Measurements from ENCODE around the gene EXD3.
A peak's percentile ranks its signal among the peaks of the same experiment; 100 is the strongest.
"Not testable (repeated sequence)": the region's sequence is repeated elsewhere in the genome, so short reads cannot be mapped to it uniquely, and the experiment has no call there.

EXD3 gene

GRCh38 chr9:137422604-137423513 lies at the start of gene EXD3, which contains the start of gene NOXA1:
Gene EXD3 (minus strand): TSS chr9:137423162. CDS start chr9:137395357, 27,805 bp downstream.
Gene NOXA1 (plus strand): TSS chr9:137423393. CDS start chr9:137423530, 137 bp downstream.
- H3K4me3 ChIP-seq (ENCODE audit: low read length), result peak within 1 kb of the TSS; percentile 75
- TF ChIP-seq ZNF274 (IDR thresholded peaks at IDR 0.05; ENCODE audit: low read depth, low read length), result no peak

DNA sequence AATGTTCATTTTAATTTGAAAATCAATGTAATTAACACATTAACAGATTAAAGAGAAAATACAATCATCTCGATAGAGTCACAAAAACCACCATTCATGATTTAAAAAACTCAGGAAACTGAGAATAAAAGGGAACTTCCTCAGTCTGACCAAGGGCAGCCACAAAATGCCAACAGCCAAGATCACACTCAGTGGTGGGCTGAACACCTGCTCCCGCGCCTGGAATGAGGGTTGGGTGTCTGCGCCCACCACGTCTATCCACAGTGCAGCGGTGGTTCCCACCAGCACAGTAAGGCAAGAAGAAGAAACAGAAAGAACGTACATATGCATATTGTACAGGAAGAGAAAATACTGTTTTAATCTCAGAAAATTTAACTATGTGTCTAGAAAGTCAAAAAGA lies 47.8 kb upstream of the EXD3 start:
- H3K4me3 ChIP-seq (ENCODE audit: low read length), result no peak overlapping the region
- TF ChIP-seq ZNF274 (IDR thresholded peaks at IDR 0.05; ENCODE audit: low read depth, low read length), result no peak

GRCh38 chr9:137467896-137468295 lies 44.9 kb upstream of the EXD3 start:
- no peak for TF ChIP-seq ZNF274 (IDR thresholded peaks at IDR 0.05; ENCODE audit: low read depth, low read length)
- H3K4me3 ChIP-seq (ENCODE audit: low read length), result no peak overlapping the region

GRCh38 chr9:137467161-137467581 lies 44.2 kb upstream of the EXD3 start:
- no peak for TF ChIP-seq ZNF274 (IDR thresholded peaks at IDR 0.05; ENCODE audit: low read depth, low read length)
- H3K4me3 ChIP-seq (ENCODE audit: low read length), result no peak overlapping the region

GRCh38 chr9:137466389-137467085 lies 43.6 kb upstream of the EXD3 start:
- not testable (repeated sequence) for H3K4me3 ChIP-seq (ENCODE audit: low read length)

- no peak overlapping the region for H3K4me3 ChIP-seq (ENCODE audit: low read length)
- TF ChIP-seq ZNF274 (IDR thresholded peaks at IDR 0.05; ENCODE audit: low read depth, low read length), result no peak
Observed at GRCh38 chr9:137465720-137466388, 42.9 kb upstream of the EXD3 start.

DNA sequence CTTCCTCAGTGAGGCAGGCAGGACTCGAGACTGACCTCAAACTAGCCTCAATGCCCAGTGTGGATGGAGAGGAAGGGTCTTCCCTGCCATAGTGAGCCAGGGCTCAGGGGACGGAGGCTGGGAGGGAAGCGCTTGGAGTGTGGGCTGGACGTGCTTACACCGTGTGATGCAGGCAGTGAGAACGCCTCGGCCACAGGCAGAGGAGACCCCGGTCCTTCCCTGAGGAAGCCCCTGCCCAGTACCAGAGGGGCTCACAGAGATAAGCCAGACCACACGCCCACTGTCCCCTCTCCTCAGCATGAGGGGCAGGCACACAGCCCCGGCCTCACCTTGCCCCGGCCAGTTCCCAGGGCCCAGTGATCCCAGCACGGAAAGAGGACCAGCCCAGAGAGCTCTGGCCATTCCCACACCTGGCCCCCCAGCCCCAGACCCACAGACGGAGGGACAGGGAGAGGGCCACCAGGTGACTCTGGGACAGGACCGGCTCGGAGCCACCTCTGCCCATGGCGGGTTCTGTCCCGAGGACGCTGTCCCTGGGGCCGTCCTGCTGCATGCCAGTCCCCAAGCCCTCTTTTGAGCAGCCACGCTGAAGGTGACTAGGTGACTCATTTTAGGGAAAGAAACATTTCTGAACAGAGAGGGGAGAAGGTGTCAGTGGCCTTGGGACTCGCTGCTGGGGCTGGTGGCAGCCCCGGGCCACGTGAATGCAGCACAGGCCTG lies 42.2 kb upstream of the EXD3 start:
- TF ChIP-seq ZNF274 (IDR thresholded peaks at IDR 0.05; ENCODE audit: low read depth, low read length), result no peak
- H3K4me3 ChIP-seq (ENCODE audit: low read length), result no peak overlapping the region

- no peak for TF ChIP-seq ZNF274 (IDR thresholded peaks at IDR 0.05; ENCODE audit: low read depth, low read length)
- H3K4me3 ChIP-seq (ENCODE audit: low read length), result no peak overlapping the region
Observed at GRCh38 chr9:137464291-137464999, 41.5 kb upstream of the EXD3 start.

- no peak for TF ChIP-seq ZNF274 (IDR thresholded peaks at IDR 0.05; ENCODE audit: low read depth, low read length)
Observed at GRCh38 chr9:137463931-137464290, 40.9 kb upstream of the EXD3 start.

DNA sequence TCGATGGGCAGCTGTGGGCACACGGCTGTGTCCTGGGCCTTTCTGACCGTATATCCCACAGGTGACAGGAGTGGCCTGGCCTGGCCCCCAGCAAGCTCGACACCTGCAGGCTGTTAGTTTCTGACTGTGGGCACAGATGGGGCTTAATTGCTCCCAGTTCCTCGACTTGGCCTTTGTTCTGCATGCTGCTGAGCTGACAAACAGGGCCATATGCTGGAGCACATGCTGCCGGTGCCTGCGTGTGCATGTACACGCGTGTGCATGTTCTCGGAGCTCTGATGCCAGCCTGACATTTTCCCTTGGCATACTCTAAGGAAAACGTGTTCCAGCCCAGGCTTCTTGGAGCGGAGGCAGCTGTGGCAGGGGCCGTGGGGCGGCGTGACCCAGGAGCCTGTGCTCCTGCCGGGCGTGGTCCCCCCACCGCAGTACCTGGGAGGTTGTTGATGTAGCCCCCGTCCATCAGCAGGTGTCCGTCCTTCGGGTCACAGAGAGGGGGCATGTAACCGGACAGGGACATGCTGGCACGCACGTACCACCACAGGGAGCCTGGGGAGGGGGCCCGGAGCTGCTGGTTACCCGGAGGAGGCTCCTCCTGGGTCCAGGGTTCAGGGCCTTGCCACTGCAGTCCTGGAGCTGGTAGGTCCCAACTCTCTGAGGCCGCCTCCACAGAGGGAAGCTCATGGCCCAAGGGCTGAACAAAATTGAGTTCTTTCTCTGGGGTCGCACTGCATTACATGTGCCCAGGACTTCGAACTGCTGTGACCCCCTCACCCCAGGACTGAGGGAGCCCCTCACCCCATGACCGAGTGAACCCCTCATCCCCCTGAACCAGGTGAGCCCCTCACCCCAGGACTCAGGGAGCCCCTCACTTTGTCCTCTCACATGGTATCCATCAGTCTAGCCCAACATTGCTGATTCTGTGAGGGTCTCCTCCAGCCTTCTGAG lies 40.3 kb upstream of the EXD3 start:
- H3K4me3 ChIP-seq (ENCODE audit: low read length), result no peak overlapping the region
- no peak for TF ChIP-seq ZNF274 (IDR thresholded peaks at IDR 0.05; ENCODE audit: low read depth, low read length)

More at GRCh38 chr9:137463931-137464290, 40.9 kb upstream of the EXD3 start:
- H3K4me3 ChIP-seq (ENCODE audit: low read length), result no peak overlapping the region

- no peak overlapping the region; the same call in 1 of the 2 replicates for H3K4me3 ChIP-seq (ENCODE audit: low read length)
- TF ChIP-seq ZNF274 (IDR thresholded peaks at IDR 0.05; ENCODE audit: low read depth, low read length), result no peak
Observed at GRCh38 chr9:137462396-137462985, 39.5 kb upstream of the EXD3 start.

Measured in GM08714 (cell line).